H1 (cell line): ENCODE results near the gene VPS13D. TPM values are rescaled to one million over a fixed set of nuclear protein-coding genes. Genes with fewer than 3 reads are reported as not detected.

Experiments
- CTCF ChIA-PET: fragments of 300-600 bp; sonication (Branson Sonifier 250); formaldehyde crosslinking; loops from one replicate; lab custom pipeline; 2021; ENCODE audit not compliant: partially characterized antibody; lab: Charles Lee
- POLR2A ChIA-PET: fragments of 300-600 bp; sonication (Branson Sonifier 250); formaldehyde crosslinking; loops from one replicate; lab custom pipeline; 2021; ENCODE audit warnings: inconsistent platforms; ENCODE audit not compliant: partially characterized antibody; lab: Charles Lee
- DNase-seq, 2 experiments: peaks; one replicate each; pipeline versions ENCODE4 v3.0.0 to v3.0.0-alpha.2; 2010 to 2022; ENCODE audit warnings: low spot score in 2 of 2, low read depth in 1 of 2, mixed read lengths in 1 of 2
- FAIRE-seq: peaks from 2 replicates; lab custom pipeline; 2011; peaks lifted over from hg19 to GRCh38; lab: Jason Lieb, UNC
- H2AFZ ChIP-seq: 2 replicates; pipeline ENCODE4 v1.8.1; 2012; ENCODE audit warnings: low read length, inconsistent platforms
- H2AK5ac ChIP-seq: 2 replicates; pipeline ENCODE4 v1.6.1; 2013; ENCODE audit warnings: low read depth, low read length
- H2BK120ac ChIP-seq: replicated peaks from 2 replicates; pipeline ENCODE3; 2013; ENCODE audit warnings: low read depth, low read length, inconsistent platforms
- H2BK12ac ChIP-seq: 2 replicates; pipeline ENCODE4 v1.6.1; 2013; ENCODE audit warnings: low read depth, low read length
- H2BK15ac ChIP-seq: 2 replicates; pipeline ENCODE4 v1.6.1; 2013; ENCODE audit warnings: low read length
- H2BK20ac ChIP-seq: 2 replicates; pipeline ENCODE4 v1.6.1; 2013; ENCODE audit warnings: low read length
- H2BK5ac ChIP-seq: 2 replicates; pipeline ENCODE4 v1.6.1; 2013; ENCODE audit warnings: low read depth, low read length
- H3K14ac ChIP-seq: 2 replicates; pipeline ENCODE4 v1.6.1; 2013; ENCODE audit warnings: inconsistent platforms; ENCODE audit not compliant: insufficient read length
- H3K18ac ChIP-seq: 2 replicates; pipeline ENCODE4 v1.6.1; 2013; ENCODE audit warnings: low read length; ENCODE audit errors: extremely low read depth
- H3K23ac ChIP-seq: 2 replicates; pipeline ENCODE4 v1.6.1; 2013; ENCODE audit warnings: inconsistent platforms; ENCODE audit not compliant: insufficient read length
- H3K23me2 ChIP-seq: 2 replicates; pipeline ENCODE4 v1.6.1; 2013; ENCODE audit warnings: low read depth, low read length
- H3K27ac ChIP-seq: 2 replicates; pipeline ENCODE4 v1.6.1; 2011; ENCODE audit warnings: low read depth, low read length, inconsistent platforms
- H3K27me3 ChIP-seq, 4 experiments: replicated peaks in 1 of 4; 1 replicate in 1 of 4; 2 replicates in 3 of 4; pipeline versions ENCODE4 v1.6.1 to v1.8.1; 2011 to 2013; ENCODE audit warnings: low read length in 3 of 4, mild to moderate bottlenecking in 3 of 4, inconsistent platforms in 2 of 4, mixed read lengths in 2 of 4, moderate library complexity in 1 of 4; ENCODE audit not compliant: control insufficient read depth in 3 of 4, insufficient read depth in 3 of 4; ENCODE audit errors: extremely low read depth in 1 of 4
- H3K36me3 ChIP-seq, 4 experiments: 2 replicates each; pipeline versions ENCODE4 v1.6.1 to v1.8.1; 2011 to 2013; ENCODE audit warnings: mild to moderate bottlenecking in 4 of 4, low read length in 3 of 4, moderate library complexity in 2 of 4, control low read depth in 1 of 4, inconsistent platforms in 1 of 4; ENCODE audit not compliant: insufficient read depth in 4 of 4, control insufficient read depth in 2 of 4
- H3K4ac ChIP-seq: replicated peaks from 2 replicates; pipeline ENCODE3; 2013; ENCODE audit warnings: low read length, low read depth, mixed read lengths, inconsistent platforms; ENCODE audit not compliant: insufficient read length
- H3K4me1 ChIP-seq, 4 experiments: replicated peaks in 1 of 4; 1 replicate in 1 of 4; 2 replicates in 3 of 4; pipeline versions ENCODE4 v1.6.1 to v1.8.1; 2011 to 2013; ENCODE audit warnings: low read length in 3 of 4, inconsistent platforms in 2 of 4, mixed read lengths in 1 of 4; ENCODE audit not compliant: insufficient read depth in 4 of 4, control insufficient read depth in 3 of 4
- H3K4me2 ChIP-seq, 2 experiments: 2 replicates each; pipeline versions ENCODE4 v1.6.1 to v1.8.1; 2011 to 2013; ENCODE audit warnings: low read depth in 2 of 2, low read length in 2 of 2, control low read depth in 1 of 2, inconsistent platforms in 1 of 2, mild to moderate bottlenecking in 1 of 2; ENCODE audit not compliant: insufficient read depth in 1 of 2
- H3K4me3 ChIP-seq, 4 experiments: fragments of 200-600, 300-600 bp in 1 of 4; sonication (generic), shearing (Covaris generic), sonication (Bioruptor Twin) in 1 of 4; 2 replicates each; pipeline versions ENCODE4 v1.5.1 to v1.8.1; 2011 to 2016; ENCODE audit warnings: low read length in 4 of 4, low read depth in 3 of 4, control low read depth in 2 of 4, inconsistent platforms in 2 of 4, mild to moderate bottlenecking in 2 of 4, mixed read lengths in 1 of 4, moderate library complexity in 1 of 4; ENCODE audit not compliant: insufficient read depth in 2 of 4; ENCODE audit errors: extremely low read depth in 1 of 4
- H3K56ac ChIP-seq: replicated peaks from 2 replicates; pipeline ENCODE3; 2013; ENCODE audit warnings: low read depth, mild to moderate bottlenecking, mixed read lengths, low read length, inconsistent platforms; ENCODE audit not compliant: insufficient read length
- H3K79me1 ChIP-seq: 2 replicates; pipeline ENCODE4 v1.6.1; 2013; ENCODE audit warnings: low read depth, low read length, control low read depth
- H3K79me2 ChIP-seq, 2 experiments: 2 replicates each; pipeline versions ENCODE4 v1.6.1 to v1.8.1; 2012 to 2013; ENCODE audit warnings: low read length in 2 of 2, mild to moderate bottlenecking in 2 of 2, inconsistent platforms in 1 of 2; ENCODE audit not compliant: insufficient read depth in 2 of 2, control insufficient read depth in 1 of 2
- H3K9ac ChIP-seq, 4 experiments: replicated peaks in 1 of 4; 1 replicate in 1 of 4; 2 replicates in 3 of 4; pipeline versions ENCODE4 v1.6.1 to v1.8.1; 2011 to 2013; ENCODE audit warnings: low read depth in 3 of 4, low read length in 3 of 4, control low read depth in 2 of 4, mild to moderate bottlenecking in 2 of 4, moderate library complexity in 2 of 4, inconsistent platforms in 1 of 4; ENCODE audit errors: extremely low read depth in 1 of 4
- H3K9me3 ChIP-seq, 2 experiments: 2 replicates each; pipeline versions ENCODE4 v1.6.1 to v1.8.1; 2012 to 2013; ENCODE audit warnings: mild to moderate bottlenecking in 2 of 2, moderate library complexity in 2 of 2, control low read depth in 1 of 2, inconsistent platforms in 1 of 2, low read depth in 1 of 2, low read length in 1 of 2, mixed read lengths in 1 of 2; ENCODE audit not compliant: insufficient read depth in 2 of 2
- H4K20me1 ChIP-seq, 2 experiments: replicated peaks in 1 of 2; 2 replicates each; pipeline versions ENCODE3 to v1.8.1; 2011 to 2013; ENCODE audit warnings: inconsistent platforms in 2 of 2, low read length in 2 of 2, mild to moderate bottlenecking in 1 of 2; ENCODE audit not compliant: insufficient read depth in 2 of 2, control insufficient read depth in 1 of 2
- H4K5ac ChIP-seq: 2 replicates; pipeline ENCODE4 v1.6.1; 2013; ENCODE audit warnings: low read length, low read depth, mixed read lengths, inconsistent platforms; ENCODE audit not compliant: insufficient read length
- H4K8ac ChIP-seq: 2 replicates; pipeline ENCODE4 v1.8.0; 2013; ENCODE audit warnings: mild to moderate bottlenecking, moderate library complexity, low read length, inconsistent platforms; ENCODE audit not compliant: insufficient read depth; ENCODE audit errors: extremely low read depth
- H4K91ac ChIP-seq: replicated peaks from 2 replicates; pipeline ENCODE3; 2013; ENCODE audit warnings: low read length, mixed read lengths, inconsistent platforms; ENCODE audit not compliant: insufficient read length
- BACH1 ChIP-seq: IDR thresholded peaks from 2 replicates; pipeline ENCODE4 v1.6.1; 2012; ENCODE audit warnings: low read length, improper control_type of control experiment
- CTBP2 ChIP-seq: IDR thresholded peaks from 2 replicates; pipeline ENCODE4 v1.7.0; 2011; ENCODE audit warnings: borderline replicate concordance, mild to moderate bottlenecking, moderate library complexity, mixed read lengths, low read length; ENCODE audit not compliant: insufficient read depth, insufficient read length
- CTCF ChIP-seq, 3 experiments: IDR thresholded peaks; 1 replicate in 2 of 3; 2 replicates in 1 of 3; pipeline versions ENCODE4 v1.5.1 to v1.6.1; 2011; ENCODE audit warnings: low read length in 3 of 3, mild to moderate bottlenecking in 3 of 3, inconsistent platforms in 2 of 3, low read depth in 1 of 3, moderate library complexity in 1 of 3; ENCODE audit not compliant: insufficient read depth in 1 of 3; ENCODE audit errors: control extremely low read depth in 1 of 3
- EP300 ChIP-seq, 2 experiments: IDR thresholded peaks; 1 replicate in 1 of 2; 2 replicates in 1 of 2; pipeline ENCODE4 v1.6.1; 2011 to 2012; ENCODE audit warnings: low read depth in 2 of 2, low read length in 2 of 2, mild to moderate bottlenecking in 2 of 2, borderline replicate concordance in 1 of 2, inconsistent platforms in 1 of 2, moderate library complexity in 1 of 2
- KDM1A ChIP-seq: fragments of 200-600, 300-600 bp; sonication (generic); IDR thresholded peaks from 2 replicates; pipeline ENCODE4 v1.7.1; 2016; ENCODE audit warnings: mild to moderate bottlenecking, low read length, borderline replicate concordance
- PHF8 ChIP-seq: fragments of 200-600 bp; sonication (generic); conservative IDR thresholded peaks from 2 replicates; pipeline ENCODE4 v1.7.1; 2012; ENCODE audit warnings: low read depth, mild to moderate bottlenecking, inconsistent platforms, low read length, moderate library complexity
- RAD21 ChIP-seq, 2 experiments: IDR thresholded peaks in 1 of 2; conservative IDR thresholded peaks in 1 of 2; 2 replicates each; pipeline ENCODE4 v1.6.1; 2011; ENCODE audit warnings: low read depth in 2 of 2, low read length in 2 of 2, improper control_type of control experiment in 1 of 2, inconsistent platforms in 1 of 2, mild to moderate bottlenecking in 1 of 2, moderate library complexity in 1 of 2
- SP1 ChIP-seq: IDR thresholded peaks from 2 replicates; pipeline ENCODE4 v1.6.1; 2011; ENCODE audit warnings: low read depth, low read length
- SP2 ChIP-seq: IDR thresholded peaks from 2 replicates; pipeline ENCODE4 v1.6.1; 2012; ENCODE audit warnings: mild to moderate bottlenecking, low read length, inconsistent platforms
- SP4 ChIP-seq: IDR thresholded peaks from 2 replicates; pipeline ENCODE4 v1.6.1; 2012; ENCODE audit warnings: low read length, inconsistent platforms
- WGBS, 2 experiments: shearing (Covaris generic) in 1 of 2; methylation state at CpG; one replicate each; pipeline versions ENCODE4 v1.1.6 to v1.1.7; 2013 to 2015; ENCODE audit warnings: low lambda C conversion rate in 2 of 2, mixed read lengths in 2 of 2, inconsistent platforms in 1 of 2, low coverage in 1 of 2, missing lambda C conversion rate in 1 of 2; ENCODE audit not compliant: insufficient replicate concordance in 2 of 2, insufficient coverage in 1 of 2, insufficient read length in 1 of 2; ENCODE audit errors: extremely low coverage in 1 of 2, missing lambda C conversion rate in 1 of 2; 5-methylcytosine and 5-hydroxymethylcytosine counted together
- polyA plus RNA-seq, 7 experiments: library from polyadenylated mRNA; depleted of rRNA in 3 of 7; stranded (reverse) in 5 of 7; unstranded in 2 of 7; fragments of >200 nt in 5 of 7; fragments of 200-250 nt in 2 of 7; gene quantifications; 1 replicate in 5 of 7; 2 replicates in 1 of 7; 4 replicates in 1 of 7; pipeline versions ENCODE4 v1.2.1 to v1.2.3, GENCODE V29; 2011 to 2013; ENCODE audit warnings: missing spikeins in 2 of 7, mixed read lengths in 2 of 7
- total RNA-seq: library from RNA; stranded (reverse); fragmentation: NEBNext Ultra II Directional; extraction: Animal tissue kit (Norgen Biotek cat#: 25700); gene quantifications from 2 replicates; pipeline ENCODE4 v1.2.1, GENCODE V29; 2021

VPS13D gene
- total and polyA plus RNA-seq, 2 of the 8 experiments (the other 6 are each of a cell fraction or from before 2014, with no cell fraction given) = 10.9 to 31.2 TPM

- Histone ChIP-seq H3K79me1 (no peaks in the 10 kb centered on the region), H3K4ac (no peak overlapping the region), H3K4me3 (no peak overlapping the region), H2AK5ac (no peak overlapping the region), H2BK120ac (no peak overlapping the region), H2BK20ac (no peak overlapping the region), H3K27ac (no peak overlapping the region), H2BK5ac (no peak overlapping the region), H4K91ac (no peak overlapping the region), H2BK15ac (no peak overlapping the region), H3K36me3 (peaks cover 0 to 33% (median 17%) of the 10 kb centered on the region in 4 experiments; a peak in 7 of 8 replicates), H3K56ac (no peak overlapping the region), H2AFZ (no peak overlapping the region), H4K5ac (no peak overlapping the region), H3K79me2 (no peaks in the 10 kb centered on the region), H3K23me2 (no peaks in the 10 kb centered on the region), H3K9me3 (peaks cover 9% of the 10 kb centered on the region in 2 experiments), H3K14ac (no peak overlapping the region), H3K27me3 (peaks cover 0 to 1% (median 0%) of the 10 kb centered on the region in 4 experiments; a peak in 1 of 7 replicates), H4K20me1 (no peaks in the 10 kb centered on the region), H3K23ac (no peak overlapping the region), H3K4me2 (no peak overlapping the region), H3K9ac (no peak overlapping the region), H3K4me1 (no peaks in the 10 kb centered on the region), H3K18ac (no peak overlapping the region), H4K8ac (no peak overlapping the region), H2BK12ac (no peak overlapping the region)
- ChIA-PET POLR2A (no interaction called here), CTCF (interaction anchor here (0.7 to 1.4 kb wide), 4 partner anchors 10 to 28 kb away, joined by 3 to 5 read pairs (median 3); no protein-coding TSS in a partner anchor)
- no peak for FAIRE-seq
- DNase-seq = no peak
- 93% methylated on average over 2 of the region's 2 CpGs; no CpG with 5 or more reads in 1 of the 2 experiments for WGBS, 2 experiments
- no peak for TF ChIP-seq CTBP2
- TF ChIP-seq RAD21 (IDR thresholded peaks at IDR 0.05 in 1 of 2, conservative IDR thresholded peaks at IDR 0.05 in 1 of 2; ENCODE audit: low read depth in 2 of 2, low read length in 2 of 2) = no peak
- TF ChIP-seq KDM1A = no peak
- TF ChIP-seq SP2 = no peak
- no peak for TF ChIP-seq SP4
- TF ChIP-seq CTCF (IDR thresholded peaks at IDR 0.05; ENCODE audit: control extremely low read depth in 1 of 3, insufficient read depth in 1 of 3, low read depth in 1 of 3, low read length in 3 of 3) = no peak
- no peak for TF ChIP-seq SP1
- TF ChIP-seq EP300 (IDR thresholded peaks at IDR 0.05; ENCODE audit: borderline replicate concordance in 1 of 2, low read depth in 2 of 2, low read length in 2 of 2) = no peak
- TF ChIP-seq BACH1 = no peak
- no peak for TF ChIP-seq PHF8
These were observed 73.1 kb downstream of the VPS13D start for GRCh38 chr1:12302798-12303447.
